GM12875 (cell line): ENCODE results near the gene TEX2.

Experiments
- H3K4me3 ChIP-seq: one replicate; pipeline ENCODE4 v1.5.1; 2011; ENCODE audit warnings: low read depth, low read length, control low read depth
- CTCF ChIP-seq: IDR thresholded peaks from 2 replicates; pipeline ENCODE4 v1.5.1; 2011; ENCODE audit warnings: low read depth, mild to moderate bottlenecking, control low read depth, inconsistent platforms, low read length, moderate library complexity, borderline replicate concordance; ENCODE audit not compliant: insufficient read depth

Gene TEX2

GRCh38 chr17:64277831-64278562 lies 14.9 kb upstream of the TEX2 start:
- H3K4me3 ChIP-seq: no peak overlapping the region
- no peak for TF ChIP-seq CTCF

- TF ChIP-seq CTCF: no peak
- no peak overlapping the region for H3K4me3 ChIP-seq
These were observed 14.0 kb upstream of the TEX2 start for GRCh38 chr17:64276961-64277505.

- H3K4me3 ChIP-seq: no peak overlapping the region
- TF ChIP-seq CTCF: no peak
These were observed 12.0 kb upstream of the TEX2 start for GRCh38 chr17:64275016-64275415.

GRCh38 chr17:64273006-64273405 lies 9.9 kb upstream of the TEX2 start:
- H3K4me3 ChIP-seq: no peak overlapping the region
- no peak for TF ChIP-seq CTCF

GRCh38 chr17:64270885-64271284 lies 7.8 kb upstream of the TEX2 start:
- no peak overlapping the region for H3K4me3 ChIP-seq
- no peak for TF ChIP-seq CTCF

GRCh38 chr17:64269687-64270649 lies 6.9 kb upstream of the TEX2 start:
- TF ChIP-seq CTCF: no peak
- no peak overlapping the region for H3K4me3 ChIP-seq
